GM12874 (cell line): ENCODE data around the gene PRAC2.

Source experiments
- CTCF ChIP-seq: IDR thresholded peaks from 2 replicates; pipeline ENCODE4 v1.5.1; 2011; ENCODE audit warnings: low read depth, mild to moderate bottlenecking, control low read depth, low read length, moderate library complexity; ENCODE audit not compliant: insufficient read depth

The PRAC2 gene

GRCh38 chr17:48745381-48746275 is 22.6 kb downstream of the PRAC2 start:
- no peak for TF ChIP-seq CTCF

GRCh38 chr17:48746916-48747444 is 24.0 kb downstream of the PRAC2 start:
- TF ChIP-seq CTCF, result no peak

DNA sequence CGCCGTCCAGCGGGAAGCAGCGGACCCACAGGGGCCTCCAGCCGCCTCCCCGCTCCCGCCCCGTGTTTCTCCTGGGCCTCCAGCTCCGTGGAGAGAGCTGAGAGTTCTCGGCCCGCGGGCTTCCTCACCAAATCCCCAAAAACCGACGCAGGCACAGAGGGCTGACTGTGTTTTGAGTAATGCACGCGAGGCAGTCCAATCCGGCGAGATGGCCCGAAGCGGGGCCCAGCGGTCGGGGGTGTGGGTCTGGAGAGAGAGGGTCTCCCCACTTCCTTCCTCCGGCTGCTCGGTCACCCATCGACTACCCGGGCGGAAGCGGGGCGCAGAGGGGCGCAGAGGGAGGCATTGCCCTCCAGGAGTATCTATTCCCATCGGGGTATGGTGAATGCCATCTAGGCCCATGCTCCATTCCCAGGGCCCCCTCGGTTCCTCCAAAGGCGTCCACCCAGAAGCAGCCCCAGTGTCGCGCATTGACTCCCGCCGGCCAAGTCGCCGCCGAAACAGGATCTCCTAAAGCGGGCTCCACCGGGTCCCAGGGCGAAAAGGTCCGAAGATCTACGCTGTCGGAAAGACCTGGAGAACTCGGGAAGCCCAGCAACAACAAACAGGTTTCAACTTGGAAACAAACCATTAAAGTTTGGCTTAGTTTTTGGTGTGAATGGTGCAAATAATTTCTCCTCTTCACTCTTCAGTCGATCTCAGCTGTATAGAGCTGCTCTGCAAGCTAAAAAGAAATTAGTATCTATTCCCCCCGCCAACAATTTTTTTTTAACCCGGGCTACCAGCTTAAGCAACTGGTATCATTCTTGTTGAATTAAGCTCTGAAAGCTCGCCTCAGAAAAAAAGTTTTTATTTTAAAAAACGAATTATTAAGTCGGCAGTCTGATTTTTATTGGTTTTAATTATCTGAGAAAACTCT is 24.7 kb downstream of the PRAC2 start:
- TF ChIP-seq CTCF, result no peak

- TF ChIP-seq CTCF, result no peak
These were observed 26.0 kb downstream of the PRAC2 start for GRCh38 chr17:48748718-48749566.

GRCh38 chr17:48749621-48750553 is 26.9 kb downstream of the PRAC2 start:
- no peak for TF ChIP-seq CTCF

DNA sequence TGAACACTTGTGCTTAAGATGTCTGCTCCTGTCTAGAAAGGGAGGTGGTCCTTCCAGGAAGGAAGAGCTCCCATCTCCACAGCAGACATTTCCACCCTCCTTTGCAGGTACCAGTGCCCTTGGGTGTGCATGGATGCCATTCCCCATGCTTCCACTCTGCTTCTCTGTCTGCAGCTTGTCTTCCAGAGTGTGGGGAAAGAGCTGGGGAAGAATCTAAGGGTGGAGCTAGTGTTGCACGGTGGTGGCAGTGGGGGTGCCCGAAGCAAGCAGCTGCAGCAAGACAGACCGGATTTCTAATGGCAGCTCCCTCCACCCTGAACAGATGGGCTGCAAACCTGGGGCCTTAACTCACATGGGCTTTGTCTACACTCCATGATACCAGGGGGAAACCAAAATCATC is 28.2 kb downstream of the PRAC2 start:
- no peak for TF ChIP-seq CTCF
